HG03066 (cell line): Measurements from ENCODE around the gene MLLT1.

Experiments
- ATAC-seq: cut with Tn5 transposase; IDR thresholded peaks from one replicate; pipeline ENCODE4 v1.9.1; 2021; ENCODE audit warnings: low read depth; ENCODE audit not compliant: unreplicated experiment

Gene MLLT1

DNA sequence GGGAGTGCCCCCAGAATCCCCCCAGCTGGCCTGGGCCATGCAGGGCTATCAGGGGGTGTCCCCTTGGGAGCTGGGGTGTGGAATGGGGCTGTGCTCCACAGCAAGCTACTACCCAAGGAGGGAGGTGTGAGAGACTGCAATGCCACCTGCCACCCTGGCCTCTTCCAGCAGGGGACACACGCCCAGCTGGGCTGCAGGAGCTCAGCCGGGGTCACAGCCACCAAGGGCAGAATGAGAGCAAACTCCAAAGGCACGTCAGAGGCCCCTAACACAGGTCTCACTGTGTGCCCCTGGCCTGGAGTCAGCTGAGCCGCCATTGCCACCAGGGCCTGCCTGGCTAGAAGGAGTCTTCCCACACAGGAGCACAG, 55.5 kb downstream of the MLLT1 start:
- no peak for ATAC-seq

DNA sequence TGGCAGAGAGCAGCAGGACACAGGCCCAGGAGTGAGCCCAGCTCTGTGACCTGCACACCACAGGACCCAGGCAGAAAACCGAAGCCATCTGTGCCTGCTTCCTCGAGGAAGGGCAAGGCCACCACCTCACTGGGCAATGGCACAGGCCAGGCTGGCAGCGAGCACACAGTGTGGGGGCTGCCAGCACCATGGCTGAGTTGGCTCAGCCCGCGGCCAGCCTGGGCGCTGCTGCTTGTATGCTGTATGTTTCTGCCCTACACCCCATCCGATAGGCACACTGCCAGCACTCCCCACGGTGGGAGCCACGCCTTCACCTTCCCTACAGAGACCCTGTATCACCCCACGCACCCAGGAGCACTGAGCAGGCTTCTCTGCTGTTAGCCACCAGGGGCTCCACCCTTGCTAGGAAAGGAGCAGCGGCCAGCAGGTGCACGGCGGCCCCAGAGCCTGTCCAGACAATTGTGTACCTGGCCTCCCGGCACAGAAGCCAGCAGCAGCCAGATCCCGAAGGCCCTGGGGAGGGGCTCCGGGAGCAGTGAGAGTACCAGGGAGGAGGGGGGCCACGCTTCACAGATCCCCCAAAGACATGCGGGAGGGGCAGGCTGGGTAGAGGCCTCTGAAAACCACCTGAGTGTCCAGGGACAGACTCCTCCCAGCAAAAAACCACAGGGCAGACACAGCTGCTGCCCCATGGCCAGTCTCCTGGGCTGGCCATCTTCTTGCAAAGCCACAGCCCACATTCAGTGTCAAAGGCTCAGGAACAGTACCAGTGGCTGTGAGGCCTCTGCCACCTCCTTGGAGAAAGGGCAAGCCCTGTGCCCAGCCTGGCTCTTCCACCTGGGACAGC, 56.1 kb downstream of the MLLT1 start:
- ATAC-seq: no peak

DNA sequence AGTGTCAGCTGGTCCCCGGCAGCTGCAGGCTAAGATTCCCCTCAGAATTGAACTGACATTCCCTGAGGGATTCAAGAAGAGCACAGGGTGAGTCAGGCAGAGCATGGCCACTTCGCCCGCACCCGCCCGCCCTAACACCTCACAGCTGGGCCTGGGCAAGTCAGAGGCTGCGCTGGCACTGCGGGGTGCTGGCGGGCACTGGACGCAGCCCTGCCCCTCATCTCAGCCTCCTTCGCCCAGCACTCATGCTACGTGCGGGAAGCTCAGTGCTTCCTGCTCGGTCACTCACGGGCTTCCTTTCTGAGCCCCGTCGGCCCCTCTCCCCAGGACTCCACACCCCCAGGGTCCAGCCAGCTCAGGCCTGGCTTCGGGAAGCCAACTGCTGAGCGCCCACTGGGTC, 56.9 kb downstream of the MLLT1 start:
- no peak for ATAC-seq

DNA sequence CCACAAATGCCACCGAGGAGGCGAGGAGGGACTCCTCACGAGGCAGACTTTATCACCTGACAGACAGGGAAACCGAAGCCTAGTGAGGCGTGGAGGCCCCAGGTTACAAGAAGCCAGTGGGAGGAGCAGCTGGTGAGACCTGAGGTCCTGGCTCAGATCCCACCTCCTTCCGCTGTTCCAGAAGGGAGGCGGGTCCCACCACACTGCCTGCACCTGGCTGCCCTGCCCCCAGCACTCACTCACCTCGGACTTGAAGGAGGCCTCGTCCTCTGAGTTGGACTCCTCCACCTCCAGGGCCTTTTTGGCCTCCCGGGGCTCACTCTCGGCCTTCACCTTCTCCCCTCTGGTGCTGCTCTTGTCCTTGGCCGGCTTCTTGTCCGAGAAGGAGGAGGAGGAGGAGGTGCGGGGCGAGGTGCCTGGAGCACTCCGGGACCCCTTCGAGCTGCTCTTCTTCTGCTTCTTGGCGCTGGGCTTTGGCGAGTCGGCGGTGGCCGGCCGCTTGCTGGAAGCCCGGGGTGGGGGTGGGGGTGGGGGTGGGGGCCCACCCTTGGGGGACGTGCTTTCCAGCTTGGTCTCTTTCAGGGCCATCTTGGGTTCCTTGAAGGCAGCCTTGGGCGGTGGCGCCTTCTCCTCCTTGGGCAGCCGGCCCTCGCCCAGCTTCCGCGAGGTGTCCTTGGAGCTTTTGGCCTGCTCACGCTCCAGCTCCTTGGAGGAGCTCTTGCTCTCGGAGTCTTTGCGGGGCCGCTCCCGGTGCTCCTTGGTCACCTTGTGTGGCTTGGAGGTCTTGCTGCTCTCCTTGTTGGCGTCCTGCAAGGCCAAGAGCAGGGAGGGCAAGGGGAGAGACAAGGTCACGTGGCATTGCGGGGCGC, 57.7 kb downstream of the MLLT1 start:
- no peak for ATAC-seq

DNA sequence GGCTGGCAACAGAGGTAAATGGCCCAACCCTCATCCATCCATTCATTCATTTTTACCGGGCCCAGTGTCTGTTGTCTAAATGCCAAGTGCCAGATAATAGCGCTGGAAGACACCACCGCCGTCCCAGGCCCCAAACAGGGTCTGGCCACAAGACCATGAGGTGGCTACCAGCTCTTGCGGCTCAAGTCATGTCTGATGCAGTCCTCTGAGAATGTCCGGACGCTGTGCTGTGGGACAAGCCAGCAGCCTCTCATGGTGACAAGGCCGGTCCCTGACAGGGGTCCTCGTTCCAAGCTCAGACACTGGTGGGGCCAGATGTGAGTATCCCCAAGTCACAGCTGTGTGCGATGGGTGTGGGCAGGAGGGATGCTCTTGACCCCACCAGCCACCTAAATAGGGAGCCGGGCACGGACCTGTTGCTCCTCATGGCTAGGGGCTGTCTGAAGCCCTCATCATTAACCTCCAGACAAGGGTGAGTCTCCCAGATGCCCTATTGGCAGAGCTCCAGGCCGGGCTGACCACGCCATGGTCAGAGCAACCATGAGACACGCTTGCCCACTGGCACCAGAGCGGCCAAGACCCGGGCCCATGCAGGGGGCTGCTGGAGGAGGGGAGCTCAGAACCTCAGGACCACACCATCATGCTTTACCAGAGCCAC, 58.4 kb downstream of the MLLT1 start:
- ATAC-seq: no peak

DNA sequence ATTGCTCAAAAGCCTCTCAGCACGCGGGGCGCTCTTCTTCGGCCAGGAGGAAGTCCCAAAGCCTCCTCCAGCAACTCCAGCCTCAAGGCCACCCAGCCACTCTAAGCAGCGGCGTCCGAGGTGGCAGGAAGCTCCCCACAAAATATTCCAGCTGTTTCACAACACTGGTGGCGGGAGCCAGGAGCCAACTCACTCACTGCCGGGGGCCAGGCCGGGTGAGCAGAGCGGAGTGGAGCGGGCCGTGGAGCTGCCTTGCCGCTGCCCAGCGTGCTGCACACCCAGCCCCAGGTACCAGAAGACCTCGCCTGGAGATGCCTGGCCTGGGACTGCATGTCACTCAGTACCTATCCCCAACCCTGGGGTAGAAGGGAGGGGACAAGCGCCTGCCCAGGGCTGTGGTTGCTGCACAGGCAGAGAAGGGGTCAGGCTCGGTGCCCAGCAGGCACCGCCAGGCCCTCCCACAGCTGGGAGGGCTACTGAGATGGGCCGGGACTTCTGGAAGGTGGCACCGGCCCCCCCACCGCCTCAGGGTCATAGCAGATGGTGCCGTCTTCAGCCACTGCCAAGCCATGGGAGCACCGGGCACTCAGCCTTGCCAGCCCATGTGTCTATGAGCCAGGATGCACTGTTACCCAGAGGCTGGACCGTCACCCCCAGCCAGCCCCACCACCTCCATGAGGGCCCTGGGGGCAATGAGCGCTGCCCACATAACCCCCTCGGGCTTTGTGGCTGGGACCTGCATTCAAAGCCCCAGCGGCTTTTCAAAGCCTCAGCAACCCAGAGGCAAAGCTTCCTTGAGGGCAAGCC, 59.2 kb downstream of the MLLT1 start:
- no peak for ATAC-seq

DNA sequence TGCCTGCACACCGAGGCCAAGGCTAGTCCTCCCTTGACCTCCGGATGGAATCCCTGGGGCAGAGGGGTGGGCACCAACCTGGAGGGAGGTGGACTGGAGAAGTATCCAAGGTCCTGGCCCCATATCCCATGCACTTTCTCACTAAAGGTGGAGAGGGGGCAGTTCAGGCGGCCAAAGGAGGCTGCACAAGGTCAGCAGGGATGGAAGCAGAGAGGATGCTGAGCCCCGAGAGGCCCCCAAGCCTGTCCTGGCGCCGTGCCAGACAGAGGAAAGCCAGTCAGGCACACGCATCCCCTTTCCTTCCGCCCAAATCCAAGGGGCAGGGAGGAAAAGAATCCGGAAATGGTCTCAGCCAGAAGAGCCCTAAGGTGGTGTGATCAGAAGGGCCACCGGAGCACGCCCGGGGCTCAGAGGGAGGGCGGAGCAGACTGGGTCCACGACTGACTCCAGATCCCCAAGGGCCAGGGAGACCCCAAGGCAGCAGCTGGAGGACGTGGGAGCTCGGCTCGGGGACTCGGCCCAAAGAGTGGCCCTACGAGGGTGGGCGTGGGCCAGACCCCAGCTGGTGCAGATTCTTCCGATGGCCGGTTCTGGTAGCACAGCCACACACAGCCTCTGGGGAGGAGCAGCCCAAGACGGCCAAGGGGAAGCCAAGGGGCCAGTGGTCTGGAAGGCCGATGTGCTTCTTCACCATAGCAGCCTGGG, 60.0 kb downstream of the MLLT1 start:
- no peak for ATAC-seq

DNA sequence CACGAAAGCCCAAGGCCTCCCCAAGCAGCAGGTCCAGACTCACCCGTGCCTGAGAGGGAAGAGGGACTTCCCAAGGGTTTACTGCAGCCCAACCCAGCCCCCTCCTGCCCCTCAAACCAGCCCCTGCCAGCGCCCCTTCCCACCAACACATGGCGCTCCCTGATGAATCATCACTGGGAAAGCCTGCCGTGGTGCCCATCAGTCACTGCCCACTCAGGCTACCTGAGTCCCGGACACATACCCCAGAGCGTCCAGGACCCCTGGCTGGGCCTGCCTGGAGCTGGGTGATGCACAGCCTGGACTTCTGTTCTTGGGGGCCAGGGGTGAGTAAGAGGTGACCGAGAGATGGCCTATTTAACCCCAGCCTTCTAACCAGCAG, 60.6 kb downstream of the MLLT1 start:
- ATAC-seq: no peak

DNA sequence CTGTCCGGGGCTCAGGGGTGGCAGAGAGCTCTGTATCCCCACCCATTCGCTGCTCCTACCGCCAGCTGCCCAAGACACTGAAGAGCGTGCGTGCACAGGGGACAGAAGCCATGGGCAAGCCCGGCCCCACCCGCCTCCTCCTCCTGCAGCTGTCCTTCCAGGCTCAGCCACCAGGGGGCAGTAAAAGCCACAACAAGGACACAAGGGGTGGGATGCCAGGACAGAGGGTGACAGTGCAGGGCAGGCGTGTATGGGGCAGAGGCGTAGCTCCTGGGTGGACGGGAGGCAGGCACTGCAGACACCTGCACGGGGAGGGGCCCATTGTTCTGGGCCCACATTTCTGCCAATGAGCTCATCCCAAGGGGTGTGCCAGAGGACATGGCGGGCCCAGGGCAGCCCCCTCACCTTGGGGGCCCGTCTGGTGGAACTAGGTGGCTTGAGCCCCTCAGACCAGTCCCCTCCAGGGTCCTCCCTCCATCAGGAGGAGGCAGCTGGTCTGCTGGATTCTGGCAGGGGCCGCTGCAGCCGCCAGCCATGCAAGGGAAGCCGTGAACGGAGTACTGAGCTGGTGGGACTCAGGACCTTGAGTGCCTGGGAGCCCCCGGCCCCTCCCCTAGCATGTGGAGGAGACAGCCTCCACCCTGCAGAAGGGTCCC, 61.2 kb downstream of the MLLT1 start:
- ATAC-seq: no peak

DNA sequence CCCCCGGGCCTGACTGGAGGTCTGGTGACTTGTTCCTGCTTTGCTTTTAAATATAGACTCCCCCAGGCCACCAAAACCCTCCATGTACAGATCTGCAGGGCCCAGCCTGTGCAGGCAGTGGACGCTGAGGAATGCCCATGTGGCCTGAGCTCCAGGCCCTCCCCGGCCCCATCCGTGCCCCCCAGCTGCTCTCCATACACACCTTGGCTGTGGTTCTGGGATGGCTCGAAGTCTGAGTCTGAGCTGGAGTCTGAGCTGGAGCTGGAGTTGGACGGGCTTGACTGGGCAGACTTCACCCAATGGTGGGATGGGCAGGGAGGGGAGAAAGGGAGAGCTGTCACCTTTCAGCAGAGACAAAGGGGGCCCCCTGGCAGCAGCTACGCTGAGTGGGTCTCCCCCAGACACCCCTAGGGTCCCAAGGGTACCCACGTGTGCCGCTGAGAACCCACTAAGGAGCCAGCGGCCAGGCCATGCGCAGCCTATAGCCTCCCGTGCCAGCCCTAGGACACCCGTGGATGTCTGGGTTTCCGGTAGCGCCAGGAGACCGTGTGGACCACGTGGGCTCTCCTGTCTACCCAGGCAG, 61.9 kb downstream of the MLLT1 start:
- no peak for ATAC-seq

DNA sequence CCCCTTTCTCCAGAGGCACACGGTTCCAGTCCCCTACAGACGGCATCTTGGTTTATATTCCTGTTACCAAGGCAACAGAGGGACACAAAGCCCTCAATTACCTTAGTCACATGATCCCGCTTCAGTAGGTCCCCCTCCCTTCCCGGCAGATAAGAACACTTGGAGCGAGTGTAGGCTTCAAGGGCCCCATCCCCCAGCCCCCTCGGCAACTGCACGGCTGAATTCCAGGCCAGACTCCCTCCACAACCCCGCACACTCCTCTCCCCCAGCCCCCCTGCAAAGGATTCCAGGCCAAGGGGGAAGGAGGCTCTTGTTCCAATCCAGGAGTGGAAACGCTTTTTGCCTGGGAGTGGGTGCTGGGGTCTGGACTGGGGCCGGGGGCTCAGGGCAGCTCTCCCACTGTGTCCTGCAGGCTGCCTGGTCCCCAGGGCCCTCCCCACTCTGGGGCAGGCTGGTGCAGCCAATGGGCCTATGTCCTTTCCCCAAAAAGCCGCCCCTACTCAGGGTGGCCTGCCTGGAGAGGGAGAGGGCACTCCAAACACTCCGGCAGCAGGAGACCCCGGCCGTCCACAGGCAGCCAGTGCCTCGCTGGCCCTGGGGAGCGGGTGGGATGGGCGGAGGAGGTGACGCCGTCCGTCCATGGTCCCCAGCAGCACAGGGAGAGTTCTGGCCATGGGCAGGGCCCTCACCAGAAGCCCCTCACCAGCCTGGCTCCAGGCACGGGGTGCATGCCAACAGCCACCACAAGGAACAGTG, 62.6 kb downstream of the MLLT1 start:
- no peak for ATAC-seq

DNA sequence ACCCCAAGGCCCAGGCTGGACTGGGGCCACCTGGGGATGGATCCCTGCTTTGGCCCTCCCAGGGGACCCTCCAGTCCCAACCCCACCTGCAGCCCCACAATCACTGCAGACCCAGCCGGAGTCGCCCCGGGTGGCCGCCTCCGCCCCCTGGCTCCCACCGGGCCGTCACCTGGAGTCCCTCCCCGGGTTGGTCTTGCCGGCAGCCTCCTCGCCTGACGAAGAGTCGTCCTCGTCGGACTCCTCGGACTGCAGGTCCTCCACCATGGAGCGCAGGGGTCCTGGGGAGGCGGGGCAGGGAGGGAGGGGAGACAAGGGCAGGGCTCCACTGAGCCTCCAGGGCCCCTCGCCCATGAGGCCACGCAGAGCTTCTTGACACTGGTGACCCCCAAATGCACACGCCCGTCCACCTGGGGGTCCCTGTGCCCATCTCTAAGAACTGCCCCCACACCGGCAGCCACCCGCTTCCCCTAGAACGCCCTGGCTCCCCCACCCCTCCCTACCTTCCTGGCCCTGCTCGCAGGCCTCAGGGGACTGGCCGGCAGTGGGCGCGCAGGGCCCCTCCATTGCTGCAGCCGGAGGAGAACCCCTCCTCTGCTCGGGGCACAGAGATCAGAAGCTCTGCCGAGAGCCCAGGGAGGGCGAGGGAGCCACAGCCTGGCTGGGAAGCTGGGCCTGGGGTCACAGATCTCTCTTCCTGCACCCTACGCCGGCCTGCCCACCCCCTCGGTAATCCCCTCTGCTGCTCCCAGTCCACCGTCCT, 63.4 kb downstream of the MLLT1 start:
- ATAC-seq: no peak

DNA sequence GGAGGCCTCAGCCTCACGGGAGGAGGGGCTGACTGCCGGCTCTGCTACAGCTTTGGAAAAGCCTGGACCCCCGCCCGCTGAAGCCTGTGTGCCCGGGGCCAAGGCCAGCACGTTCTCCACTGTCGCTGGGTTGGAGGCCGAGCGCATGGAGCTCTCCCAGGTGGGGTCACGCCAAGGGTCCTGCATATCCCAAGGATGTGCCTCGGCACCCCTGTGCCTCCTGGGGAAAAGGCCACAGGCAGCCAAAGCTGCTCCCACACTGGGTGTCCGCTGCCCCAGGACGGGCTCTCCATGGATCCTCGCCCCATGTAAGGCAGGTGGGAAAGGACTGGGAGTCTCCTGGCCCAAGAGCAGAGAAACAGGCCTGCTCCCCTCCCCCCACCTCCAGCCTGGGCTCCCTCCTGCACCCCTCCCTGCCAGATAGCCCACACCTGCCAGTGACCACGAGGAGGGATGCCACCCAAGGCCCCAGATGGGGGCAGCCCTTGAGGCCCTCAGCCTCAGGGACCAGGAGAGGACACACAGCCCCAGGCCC, 64.0 kb downstream of the MLLT1 start:
- ATAC-seq: no peak

DNA sequence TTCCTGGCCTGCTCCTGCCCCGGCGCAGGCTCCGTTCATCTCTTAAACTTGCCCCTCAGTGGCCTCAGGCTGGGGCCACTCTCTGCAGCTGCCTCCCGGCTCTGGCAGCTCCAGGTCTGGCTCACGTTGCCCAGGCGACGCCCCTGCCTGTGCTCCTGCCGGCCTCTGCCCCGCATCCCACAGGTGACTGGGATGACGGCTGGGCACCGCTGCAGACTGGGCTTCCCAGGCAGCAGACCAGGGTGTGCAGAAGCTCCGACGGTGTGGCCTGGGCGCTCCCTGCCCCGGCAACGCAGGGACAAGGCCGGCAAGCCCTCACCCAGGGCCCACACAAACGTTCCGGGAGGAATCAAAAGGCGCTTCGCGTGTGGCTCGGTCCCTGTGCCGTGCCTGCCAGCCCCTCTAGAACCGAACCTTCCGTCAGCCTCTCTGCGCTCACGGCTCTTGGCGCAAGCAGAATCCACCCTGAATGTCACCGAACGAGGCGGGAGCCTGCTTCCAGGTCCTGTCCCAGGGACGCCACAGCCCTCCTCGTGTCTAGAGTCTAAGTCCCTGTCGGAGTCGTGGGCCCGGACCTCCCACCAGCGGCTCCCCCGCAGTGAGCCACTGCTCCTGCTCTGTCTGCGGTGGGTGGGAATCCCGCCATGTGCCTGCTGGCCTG, 64.8 kb downstream of the MLLT1 start:
- no peak for ATAC-seq

DNA sequence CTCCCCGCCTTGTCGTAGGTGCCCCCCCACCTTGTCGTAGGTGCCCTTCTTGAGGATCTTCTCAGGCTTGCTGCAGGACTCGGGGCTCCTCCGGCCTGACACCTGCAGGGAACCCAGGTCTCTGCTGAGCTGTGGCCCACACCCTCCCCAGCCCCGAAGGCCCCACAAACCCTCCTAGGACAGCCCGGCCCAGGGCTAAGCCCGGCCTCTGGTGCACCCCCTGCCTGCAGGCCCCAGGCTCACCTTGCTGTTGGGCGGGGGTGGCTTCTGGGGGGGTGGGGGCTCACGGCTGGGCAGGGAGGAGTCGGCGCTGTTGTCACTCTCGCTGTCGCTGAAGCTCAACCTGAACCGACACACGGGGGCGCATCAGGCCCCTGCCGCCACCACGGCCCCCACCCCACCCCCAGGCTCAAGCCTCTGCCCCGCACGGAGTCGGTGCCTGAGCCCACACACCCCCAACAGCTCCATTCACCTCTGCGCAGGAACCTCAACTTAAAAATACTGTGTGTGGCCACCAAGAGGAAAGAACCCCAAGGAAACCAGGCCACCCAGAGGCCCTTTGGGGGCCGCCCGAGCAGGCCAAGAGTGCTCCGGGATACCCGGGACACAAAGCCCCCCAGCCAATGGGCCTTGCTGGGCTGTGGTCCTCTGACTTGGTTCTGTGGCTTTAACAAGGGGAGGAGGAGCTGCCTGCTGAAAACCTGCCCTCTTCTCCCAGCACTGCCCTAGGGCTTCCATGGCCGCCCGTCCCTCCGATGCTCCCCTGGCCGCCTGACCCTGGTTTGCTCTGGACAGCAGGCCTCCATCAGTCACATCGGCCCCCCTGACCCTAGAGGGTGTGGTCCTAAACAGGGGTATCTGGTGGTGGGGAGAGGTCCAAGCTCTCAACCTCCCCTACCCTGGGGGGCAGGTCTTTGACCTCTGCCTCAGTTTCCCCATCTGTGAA, 65.8 kb downstream of the MLLT1 start:
- ATAC-seq: no peak

DNA sequence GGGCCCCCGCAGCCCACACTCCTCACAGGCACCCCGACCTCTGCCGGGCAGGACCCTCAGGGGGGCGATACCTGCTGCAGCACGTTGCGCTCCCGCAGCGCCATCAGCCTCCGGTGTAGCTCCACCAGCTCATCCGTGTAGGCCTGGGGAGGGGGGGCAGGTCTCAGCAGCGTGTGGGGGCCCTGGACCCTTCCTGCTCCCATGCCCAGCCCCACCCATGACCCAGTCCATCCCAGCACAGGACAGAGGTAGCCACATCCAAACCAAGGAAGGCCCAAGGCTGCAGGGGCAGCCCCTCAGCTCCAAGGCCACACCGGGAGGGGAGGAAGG, 66.5 kb downstream of the MLLT1 start:
- ATAC-seq: no peak
